Measurements from ENCODE around the gene PSAP.

Gene PSAP

DNA sequence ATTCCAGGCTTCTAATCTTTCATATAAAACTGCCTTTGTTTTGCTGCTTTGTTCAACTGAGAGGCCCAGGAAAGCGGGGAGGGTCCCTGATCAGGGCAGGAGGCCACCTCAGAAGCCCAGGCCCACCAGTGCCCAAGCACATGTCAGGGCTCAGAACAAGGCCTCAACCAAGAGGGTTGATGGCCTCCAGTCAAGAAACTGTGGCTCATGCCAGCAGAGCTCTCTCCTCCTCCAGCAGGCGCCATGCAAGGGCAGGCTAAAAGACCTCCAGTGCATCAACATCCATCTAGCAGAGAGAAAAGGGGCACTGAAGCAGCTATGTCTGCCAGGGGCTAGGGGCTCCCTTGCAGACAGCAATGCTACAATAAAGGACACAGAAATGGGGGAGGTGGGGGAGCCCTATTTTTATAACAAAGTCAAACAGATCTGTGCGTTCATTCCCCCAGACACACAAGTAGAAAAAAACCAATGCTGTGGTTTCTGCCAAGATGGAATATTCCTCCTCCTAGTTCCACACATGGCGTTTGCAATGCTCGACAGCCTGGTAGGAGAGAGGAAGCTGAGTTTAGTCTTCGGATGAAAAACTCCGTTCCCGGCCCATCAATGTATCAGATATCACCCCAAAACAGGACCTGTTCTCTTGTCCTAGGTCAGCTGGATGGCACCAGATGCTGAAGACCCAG, 34.0 kb downstream of the PSAP start:
- H3K9me3 ChIP-seq (ENCODE audit: control insufficient read depth, low read length), result no peaks in the 10 kb centered on the region
- WGBS, 2 experiments, result 97% methylated on average over 8 of the region's 8 CpGs
- no peak overlapping the region for H3K27ac ChIP-seq (ENCODE audit: insufficient read depth, low read depth, low read length, poor library complexity, severe bottlenecking)
- H3K36me3 ChIP-seq (ENCODE audit: control insufficient read depth, insufficient read depth, low read length), result peaks cover 47% of the 10 kb centered on the region
- H3K27me3 ChIP-seq (ENCODE audit: control insufficient read depth, insufficient read depth, low read length, poor library complexity, severe bottlenecking), result no peaks in the 10 kb centered on the region
- no peak overlapping the region for H3K4me3 ChIP-seq (ENCODE audit: insufficient read depth, low read depth, low read length)
- peaks cover 6% of the 10 kb centered on the region for H3K4me1 ChIP-seq (ENCODE audit: control insufficient read depth, insufficient read depth, low read length)

DNA sequence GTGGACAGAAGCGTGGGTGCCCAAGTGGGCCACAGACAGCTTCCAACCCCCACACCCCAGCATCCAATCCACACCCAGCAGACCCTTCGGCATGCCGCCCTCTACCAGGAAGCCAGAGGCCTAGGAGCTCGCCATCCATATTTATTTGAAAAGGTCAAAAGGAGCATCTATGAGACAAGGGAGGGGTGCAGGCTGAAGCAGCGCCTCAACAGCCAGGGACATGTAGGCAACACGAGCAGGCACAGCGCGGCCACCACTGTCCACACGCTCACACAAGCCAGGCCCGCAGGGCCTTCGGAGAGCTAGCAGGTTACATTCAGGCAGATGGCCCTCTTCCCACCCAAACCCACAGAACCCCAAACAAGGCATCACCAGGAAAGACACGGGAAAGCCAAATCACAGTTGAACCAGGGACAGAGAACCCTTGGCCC, 34.6 kb downstream of the PSAP start:
- H3K4me1 ChIP-seq (ENCODE audit: control insufficient read depth, insufficient read depth, low read length), result peaks cover 6% of the 10 kb centered on the region
- 93% methylated on average over 12 of the region's 12 CpGs for WGBS, 2 experiments
- H3K27me3 ChIP-seq (ENCODE audit: control insufficient read depth, insufficient read depth, low read length, poor library complexity, severe bottlenecking), result no peaks in the 10 kb centered on the region
- H3K36me3 ChIP-seq (ENCODE audit: control insufficient read depth, insufficient read depth, low read length), result peaks cover 41% of the 10 kb centered on the region
- H3K27ac ChIP-seq (ENCODE audit: insufficient read depth, low read depth, low read length, poor library complexity, severe bottlenecking), result no peak overlapping the region
- no peaks in the 10 kb centered on the region for H3K9me3 ChIP-seq (ENCODE audit: control insufficient read depth, low read length)
- no peak overlapping the region for H3K4me3 ChIP-seq (ENCODE audit: insufficient read depth, low read depth, low read length)

DNA sequence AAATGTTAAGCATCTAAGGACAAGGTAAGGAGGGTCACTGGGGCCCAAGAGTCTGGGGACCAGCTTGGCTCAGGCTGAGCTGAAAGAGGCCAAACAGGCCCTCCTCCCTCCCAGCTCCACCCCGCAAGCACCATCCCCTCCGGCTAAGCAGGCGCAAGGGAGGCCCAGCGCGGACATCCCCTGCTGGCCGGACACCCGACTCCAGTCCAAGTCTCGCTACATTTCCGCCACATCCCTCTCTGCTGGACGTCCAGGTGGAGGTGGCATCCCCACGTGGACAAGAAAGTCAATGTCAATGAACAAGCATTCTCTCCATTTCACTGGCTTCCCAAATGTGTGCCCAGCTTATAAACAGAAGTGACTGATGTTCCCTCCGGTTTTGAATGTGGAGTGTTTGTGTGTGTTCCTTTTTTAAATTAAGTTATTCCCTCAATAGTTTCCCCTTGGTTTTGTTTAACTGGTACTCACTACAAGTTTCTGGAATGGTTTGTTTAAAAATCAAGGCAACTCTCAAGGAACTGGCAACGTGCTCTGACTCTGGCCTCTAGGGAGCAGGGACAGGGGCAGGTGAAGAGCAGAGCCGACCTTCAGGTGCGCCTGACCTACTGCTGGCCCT, 35.4 kb downstream of the PSAP start:
- Histone ChIP-seq H3K27ac (ENCODE audit: insufficient read depth, low read depth, low read length, poor library complexity, severe bottlenecking) (no peak overlapping the region), H3K4me1 (ENCODE audit: control insufficient read depth, insufficient read depth, low read length) (peaks cover 6% of the 10 kb centered on the region), H3K4me3 (ENCODE audit: insufficient read depth, low read depth, low read length) (no peak overlapping the region), H3K9me3 (ENCODE audit: control insufficient read depth, low read length) (no peaks in the 10 kb centered on the region), H3K27me3 (ENCODE audit: control insufficient read depth, insufficient read depth, low read length, poor library complexity, severe bottlenecking) (no peaks in the 10 kb centered on the region), H3K36me3 (ENCODE audit: control insufficient read depth, insufficient read depth, low read length) (peaks cover 34% of the 10 kb centered on the region)
- 94 to 96% methylated on average over 14 to 15 of the region's 15 CpGs for WGBS, 2 experiments

DNA sequence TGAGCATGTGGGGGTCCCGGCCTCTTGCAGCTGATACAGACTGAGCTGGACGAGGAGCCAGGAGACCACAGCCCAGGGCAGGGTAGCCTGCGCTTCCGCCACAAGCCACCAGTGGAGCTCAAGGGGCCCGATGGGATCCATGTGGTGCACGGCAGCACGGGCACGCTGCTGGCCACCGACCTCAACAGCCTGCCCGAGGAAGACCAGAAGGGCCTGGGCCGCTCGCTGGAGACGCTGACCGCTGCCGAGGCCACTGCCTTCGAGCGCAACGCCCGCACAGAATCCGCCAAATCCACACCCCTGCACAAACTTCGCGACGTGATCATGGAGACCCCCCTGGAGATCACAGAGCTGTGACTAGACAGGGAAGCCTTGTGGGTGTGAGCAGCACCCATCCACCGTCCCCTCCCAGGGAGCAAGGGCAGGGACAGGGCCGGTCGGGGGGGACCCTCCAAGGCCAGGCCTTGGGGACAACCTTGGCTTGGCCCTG, 36.1 kb downstream of the PSAP start:
- H3K27ac ChIP-seq (ENCODE audit: insufficient read depth, low read depth, low read length, poor library complexity, severe bottlenecking), result no peak overlapping the region
- H3K27me3 ChIP-seq (ENCODE audit: control insufficient read depth, insufficient read depth, low read length, poor library complexity, severe bottlenecking), result no peaks in the 10 kb centered on the region
- no peak overlapping the region for H3K4me3 ChIP-seq (ENCODE audit: insufficient read depth, low read depth, low read length)
- peaks cover 6% of the 10 kb centered on the region for H3K4me1 ChIP-seq (ENCODE audit: control insufficient read depth, insufficient read depth, low read length)
- no peaks in the 10 kb centered on the region for H3K9me3 ChIP-seq (ENCODE audit: control insufficient read depth, low read length)
- 91 to 94% methylated on average over 26 of the region's 26 CpGs for WGBS, 2 experiments
- H3K36me3 ChIP-seq (ENCODE audit: control insufficient read depth, insufficient read depth, low read length), result peaks cover 28% of the 10 kb centered on the region

DNA sequence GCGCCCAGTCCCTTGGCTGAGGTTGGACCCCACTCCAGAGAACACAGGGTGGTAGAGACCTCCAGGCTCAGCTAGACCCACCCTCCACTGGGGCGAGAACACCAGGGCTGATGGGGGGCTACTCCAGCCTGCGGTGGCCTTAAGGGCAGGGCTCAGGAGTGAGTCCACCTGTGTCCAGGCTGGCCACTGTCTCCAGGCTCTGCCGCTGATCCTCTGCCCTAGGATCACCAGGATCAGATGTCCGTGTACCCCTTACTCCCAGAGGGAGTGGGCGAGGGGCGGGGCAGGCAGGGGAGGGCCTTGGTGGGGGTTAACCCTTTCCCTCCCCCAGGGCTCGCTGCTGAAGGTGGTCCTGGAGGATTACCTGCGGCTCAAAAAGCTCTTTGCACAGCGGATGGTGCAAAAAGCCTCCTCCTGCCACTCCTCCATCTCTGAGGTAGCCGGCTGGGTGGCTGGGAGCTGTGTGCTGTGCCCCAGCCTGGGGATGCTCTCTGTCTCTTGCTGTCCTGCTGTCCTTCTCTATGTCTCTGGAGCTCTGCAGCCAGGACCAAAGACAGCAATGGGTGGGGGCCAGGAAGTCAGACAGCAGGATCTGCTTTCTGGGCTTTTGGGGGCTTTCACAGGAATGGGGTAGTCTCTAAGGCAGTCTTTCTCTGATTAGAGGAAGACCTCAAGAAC, 38.0 kb downstream of the PSAP start:
- H3K27ac ChIP-seq (ENCODE audit: insufficient read depth, low read depth, low read length, poor library complexity, severe bottlenecking), result no peak overlapping the region
- no peaks in the 10 kb centered on the region for H3K9me3 ChIP-seq (ENCODE audit: control insufficient read depth, low read length)
- 70 to 74% methylated on average over 11 of the region's 11 CpGs for WGBS, 2 experiments
- no peaks in the 10 kb centered on the region for H3K27me3 ChIP-seq (ENCODE audit: control insufficient read depth, insufficient read depth, low read length, poor library complexity, severe bottlenecking)
- H3K4me1 ChIP-seq (ENCODE audit: control insufficient read depth, insufficient read depth, low read length), result peaks cover 6% of the 10 kb centered on the region
- H3K36me3 ChIP-seq (ENCODE audit: control insufficient read depth, insufficient read depth, low read length), result peaks cover 19% of the 10 kb centered on the region
- H3K4me3 ChIP-seq (ENCODE audit: insufficient read depth, low read depth, low read length), result no peak overlapping the region

DNA sequence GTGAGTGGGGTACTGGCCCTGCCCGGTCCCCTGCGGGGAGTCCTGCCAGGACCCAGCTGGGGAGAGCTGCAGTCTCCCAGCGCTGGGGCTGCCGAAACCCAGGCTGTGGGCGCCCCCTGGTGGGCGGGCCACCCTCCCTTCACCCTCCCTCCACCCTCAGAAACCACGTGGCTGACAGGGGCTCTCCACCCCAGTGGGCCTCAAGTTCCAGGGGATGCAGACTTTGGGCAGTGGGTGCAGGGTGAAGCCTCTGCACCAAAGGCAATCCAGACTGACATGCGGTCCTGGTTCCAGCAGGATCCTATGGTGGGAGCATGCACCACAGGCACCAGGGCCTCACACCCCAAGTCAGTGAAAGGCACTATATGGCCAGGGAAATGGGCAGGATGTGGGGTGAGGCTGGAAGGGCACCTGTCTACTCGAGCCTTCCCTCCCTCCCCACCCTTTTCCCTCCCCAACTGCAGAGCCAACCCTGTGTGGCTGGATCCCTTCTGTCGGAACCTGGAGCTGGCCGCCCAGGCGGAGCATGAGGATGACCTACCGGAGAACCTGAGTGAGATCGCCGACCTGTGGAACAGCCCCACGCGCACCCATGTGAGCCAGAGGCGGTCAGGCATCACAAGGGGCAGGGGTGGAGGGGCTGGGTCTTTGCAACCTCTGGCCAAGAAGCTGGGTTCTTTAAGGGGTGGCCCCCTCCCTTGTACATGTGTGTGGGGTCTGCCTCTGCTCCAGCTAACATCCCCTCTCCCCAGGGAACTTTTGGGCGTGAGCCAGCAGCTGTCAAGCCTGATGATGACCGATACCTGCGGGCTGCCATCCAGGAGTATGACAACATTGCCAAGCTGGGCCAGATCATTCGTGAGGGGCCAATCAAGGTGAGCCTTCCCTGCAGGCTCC, 38.8 kb downstream of the PSAP start:
- 70% methylated on average over 22 of the region's 22 CpGs for WGBS, 2 experiments
- H3K36me3 ChIP-seq (ENCODE audit: control insufficient read depth, insufficient read depth, low read length), result peaks cover 12% of the 10 kb centered on the region
- H3K4me1 ChIP-seq (ENCODE audit: control insufficient read depth, insufficient read depth, low read length), result peaks cover 6% of the 10 kb centered on the region
- H3K27ac ChIP-seq (ENCODE audit: insufficient read depth, low read depth, low read length, poor library complexity, severe bottlenecking), result no peak overlapping the region
- H3K27me3 ChIP-seq (ENCODE audit: control insufficient read depth, insufficient read depth, low read length, poor library complexity, severe bottlenecking), result no peaks in the 10 kb centered on the region
- no peaks in the 10 kb centered on the region for H3K9me3 ChIP-seq (ENCODE audit: control insufficient read depth, low read length)
- no peak overlapping the region for H3K4me3 ChIP-seq (ENCODE audit: insufficient read depth, low read depth, low read length)

DNA sequence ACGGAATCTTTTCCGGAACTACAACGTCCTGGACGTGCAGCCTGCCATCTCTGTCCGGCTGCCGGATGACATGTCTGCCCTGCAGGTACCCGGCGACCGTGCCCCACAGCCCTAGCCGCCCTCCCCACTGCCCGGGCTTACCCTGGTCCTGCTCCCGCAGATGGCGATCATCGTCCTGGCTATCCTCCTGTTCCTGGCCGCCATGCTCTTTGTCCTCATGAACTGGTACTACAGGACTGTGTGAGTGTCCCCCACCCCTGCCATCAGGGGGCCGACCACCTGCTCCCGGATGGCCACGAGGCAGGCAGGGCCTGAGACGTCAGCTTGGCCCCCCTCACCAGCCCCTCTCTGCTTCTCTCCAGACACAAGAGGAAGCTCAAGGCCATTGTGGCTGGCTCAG, 39.7 kb downstream of the PSAP start:
- Histone ChIP-seq H3K9me3 (ENCODE audit: control insufficient read depth, low read length) (no peaks in the 10 kb centered on the region), H3K27ac (ENCODE audit: insufficient read depth, low read depth, low read length, poor library complexity, severe bottlenecking) (no peak overlapping the region), H3K27me3 (ENCODE audit: control insufficient read depth, insufficient read depth, low read length, poor library complexity, severe bottlenecking) (no peaks in the 10 kb centered on the region), H3K36me3 (ENCODE audit: control insufficient read depth, insufficient read depth, low read length) (peaks cover 4% of the 10 kb centered on the region), H3K4me1 (ENCODE audit: control insufficient read depth, insufficient read depth, low read length) (peaks cover 6% of the 10 kb centered on the region), H3K4me3 (ENCODE audit: insufficient read depth, low read depth, low read length) (no peak overlapping the region)
- 91% methylated on average over 19 of the region's 19 CpGs for WGBS, 2 experiments

DNA sequence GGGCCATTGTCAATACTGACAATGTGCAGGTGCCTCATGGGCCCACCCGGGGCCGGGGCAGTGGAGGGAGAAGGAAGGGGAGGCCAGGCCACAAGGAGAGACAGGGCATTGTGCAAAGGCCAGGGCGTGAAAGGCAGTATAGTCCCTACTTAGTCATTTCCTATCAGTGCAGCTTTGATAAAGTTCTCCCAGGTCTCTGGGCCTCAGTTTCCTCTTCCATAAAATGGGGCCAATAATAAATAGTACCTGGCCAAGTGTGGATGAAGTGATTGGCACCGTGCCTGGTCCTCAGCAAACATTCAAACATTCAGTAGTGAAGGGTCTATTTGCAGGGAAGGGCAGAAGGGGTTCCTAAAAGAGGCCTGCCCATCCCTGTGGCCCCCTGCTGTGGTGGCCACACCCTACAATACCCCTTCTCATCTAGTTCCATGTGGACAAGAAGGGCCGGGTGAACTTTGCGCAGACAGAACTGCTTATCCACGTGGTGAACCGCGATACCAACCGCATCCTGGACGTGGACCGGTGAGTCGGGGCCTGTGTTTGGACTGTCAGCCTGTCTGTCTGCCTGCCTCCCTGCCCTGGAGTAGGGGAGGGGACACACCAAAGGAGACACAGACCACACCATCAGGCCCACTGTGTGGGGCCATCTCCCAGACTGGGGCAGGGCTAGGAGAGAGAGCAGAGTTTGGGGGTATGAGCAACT, 40.9 kb downstream of the PSAP start:
- Histone ChIP-seq H3K36me3 (ENCODE audit: control insufficient read depth, insufficient read depth, low read length) (no peaks in the 10 kb centered on the region), H3K9me3 (ENCODE audit: control insufficient read depth, low read length) (no peaks in the 10 kb centered on the region), H3K27ac (ENCODE audit: insufficient read depth, low read depth, low read length, poor library complexity, severe bottlenecking) (no peak overlapping the region), H3K4me3 (ENCODE audit: insufficient read depth, low read depth, low read length) (no peak overlapping the region), H3K27me3 (ENCODE audit: control insufficient read depth, insufficient read depth, low read length, poor library complexity, severe bottlenecking) (peaks cover 4% of the 10 kb centered on the region), H3K4me1 (ENCODE audit: control insufficient read depth, insufficient read depth, low read length) (peaks cover 6% of the 10 kb centered on the region)
- WGBS, 2 experiments, result 92 to 93% methylated on average over 13 of the region's 13 CpGs

DNA sequence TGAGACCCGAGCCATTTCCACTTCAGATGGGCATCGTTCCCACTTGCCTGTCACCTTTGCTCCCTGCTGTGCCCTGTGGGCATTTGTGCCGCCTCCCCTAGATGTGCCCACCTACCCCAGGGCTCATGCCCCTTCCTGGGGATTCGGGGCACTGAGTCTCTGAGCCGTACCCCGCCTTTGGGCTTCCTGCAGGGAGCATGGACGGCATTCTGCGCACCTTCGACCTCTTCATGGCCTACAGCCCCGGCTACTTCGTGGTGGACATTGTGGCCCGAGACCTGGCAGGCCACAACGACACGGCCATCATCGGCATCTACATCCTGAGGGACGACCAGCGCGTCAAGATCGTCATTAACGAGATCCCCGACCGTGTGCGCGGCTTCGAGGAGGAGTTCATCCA, 41.4 kb downstream of the PSAP start:
- Histone ChIP-seq H3K27ac (ENCODE audit: insufficient read depth, low read depth, low read length, poor library complexity, severe bottlenecking) (no peak overlapping the region), H3K27me3 (ENCODE audit: control insufficient read depth, insufficient read depth, low read length, poor library complexity, severe bottlenecking) (peaks cover 6% of the 10 kb centered on the region), H3K36me3 (ENCODE audit: control insufficient read depth, insufficient read depth, low read length) (no peaks in the 10 kb centered on the region), H3K4me3 (ENCODE audit: insufficient read depth, low read depth, low read length) (no peak overlapping the region), H3K4me1 (ENCODE audit: control insufficient read depth, insufficient read depth, low read length) (peaks cover 6% of the 10 kb centered on the region), H3K9me3 (ENCODE audit: control insufficient read depth, low read length) (no peaks in the 10 kb centered on the region)
- 95% methylated on average over 25 of the region's 25 CpGs for WGBS, 2 experiments

Measured in ectodermal cell (in vitro differentiated cells).